Amygdala (tissue), 56 donors: ENCODE measurements around the gene CLIP1.

ENCODE experiments used
- DNase-seq, 56 donors: peaks; one replicate each; lab custom pipeline; 2025; lab: John Stamatoyannopoulos, UW

The CLIP1 gene

DNA sequence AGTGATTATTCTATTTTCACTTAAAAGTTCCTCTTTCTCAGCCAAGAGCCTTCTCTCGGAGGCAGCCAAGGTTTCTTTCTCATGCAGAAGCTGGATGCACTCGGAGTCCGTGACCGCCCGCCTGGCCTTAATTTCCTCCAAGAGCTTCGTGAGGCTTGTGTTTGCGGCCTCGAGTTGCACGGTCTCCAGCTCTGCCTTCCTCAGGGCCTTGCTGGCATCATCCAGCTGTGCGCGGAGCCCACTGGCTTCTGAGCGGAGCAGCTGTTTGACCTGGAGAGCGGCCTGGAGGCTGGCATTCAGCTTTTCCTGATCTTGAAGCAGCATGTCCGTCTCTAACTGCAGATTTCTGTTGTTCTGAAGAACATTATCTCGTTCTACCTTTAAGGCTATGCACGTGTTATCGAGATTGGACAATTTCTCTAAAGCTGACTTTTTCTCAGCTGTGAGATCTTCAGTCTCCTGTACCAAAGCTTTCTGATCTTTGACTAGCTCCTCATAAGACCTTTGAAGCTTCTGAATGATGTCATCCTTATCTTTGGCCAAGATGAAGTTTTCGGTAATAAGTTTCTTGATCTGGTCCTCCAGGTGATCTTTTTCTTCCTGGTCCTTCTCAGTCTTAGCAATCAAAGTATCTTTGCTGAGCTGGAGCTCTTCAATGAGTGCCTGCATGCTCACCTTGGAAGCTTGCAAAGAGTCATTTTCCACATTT is 99.0 kb downstream of the CLIP1 start:
- peak in 2 of 56 donors; percentile 5 to 10 for DNase-seq

DNA sequence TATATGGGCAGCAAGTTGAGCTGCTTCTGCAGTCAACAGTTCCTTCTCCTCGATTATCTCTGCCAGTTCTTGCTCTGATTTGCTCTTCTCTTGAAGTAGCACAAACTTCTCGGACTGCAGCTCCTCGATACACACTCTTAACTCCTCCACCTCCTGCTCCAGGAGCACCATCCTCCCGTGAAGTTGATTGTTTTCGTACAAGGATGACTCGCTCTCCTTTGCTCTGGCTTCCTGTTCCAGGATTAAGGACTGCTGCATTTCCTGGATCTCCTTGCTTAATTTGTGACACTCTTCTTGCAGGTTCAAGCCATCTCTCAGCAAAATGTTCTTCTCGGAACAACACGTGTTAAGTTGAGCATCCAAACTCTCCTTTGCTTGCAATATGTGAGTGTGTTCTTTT is 100.0 kb downstream of the CLIP1 start:
- no peak for DNase-seq

DNA sequence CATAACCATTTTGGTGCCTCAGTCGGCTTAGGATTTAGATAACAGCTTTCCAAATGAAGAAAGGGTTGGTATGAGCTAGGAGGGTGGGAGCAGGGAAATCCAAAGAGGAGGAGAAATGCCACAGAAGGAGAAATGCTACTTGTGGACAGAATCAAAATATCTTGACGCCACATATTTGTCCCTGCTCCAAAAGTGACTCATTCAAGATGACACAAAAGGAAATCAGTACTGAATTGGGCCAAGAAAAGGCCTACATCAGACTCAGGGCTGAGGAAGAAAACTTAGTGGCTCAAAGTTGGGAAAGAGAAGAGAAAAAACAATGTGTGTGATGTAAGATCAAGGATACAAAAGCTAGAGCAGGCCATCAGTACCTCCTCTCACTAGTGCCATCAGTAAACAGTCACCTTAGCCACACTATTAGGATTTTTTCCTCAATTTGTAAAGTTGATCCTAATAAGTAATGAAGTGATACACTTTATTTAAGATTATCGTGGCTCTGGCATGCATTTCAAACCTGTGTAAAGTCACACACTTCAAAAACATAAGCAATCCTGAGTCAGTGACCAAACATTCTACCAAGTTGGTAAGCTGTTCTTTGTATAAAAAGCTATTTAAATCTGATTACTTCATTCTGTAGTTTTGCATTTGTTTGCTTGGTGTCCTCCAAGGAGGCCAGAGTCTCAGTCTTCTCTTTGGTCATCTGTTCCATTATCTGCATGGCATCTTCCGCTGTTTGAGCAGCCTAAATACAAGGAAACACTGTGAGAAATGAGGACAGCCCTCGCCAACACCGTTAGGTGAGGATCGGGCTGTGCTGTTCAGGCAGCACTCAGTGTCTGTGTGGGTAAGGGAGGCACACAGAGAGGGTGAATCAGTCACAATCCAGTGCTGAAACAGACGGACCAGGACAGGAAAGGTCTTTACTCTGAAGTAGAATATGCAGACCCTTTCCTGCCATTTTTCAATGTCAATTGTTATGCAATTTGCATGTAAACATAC is 103.6 kb downstream of the CLIP1 start:
- DNase-seq = no peak

DNA sequence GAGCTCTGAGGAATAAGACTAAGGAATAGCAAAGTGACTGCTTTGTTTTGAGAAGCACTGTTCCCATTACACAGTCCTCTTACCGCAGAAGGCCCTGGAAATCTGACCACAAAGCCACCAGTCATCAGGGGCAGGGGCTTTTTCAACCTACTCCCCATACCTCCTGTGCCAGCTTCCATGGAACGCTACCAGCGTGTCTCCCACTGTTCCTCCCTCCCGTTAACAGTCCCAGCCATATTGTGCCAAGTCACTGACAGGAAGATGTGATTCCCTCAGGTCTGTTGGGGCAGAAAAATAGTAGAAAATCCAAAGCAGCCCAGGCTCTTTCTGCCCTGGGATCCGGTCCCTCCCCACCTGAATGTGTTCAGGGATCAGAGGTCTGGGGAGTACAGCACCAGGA is 109.5 kb downstream of the CLIP1 start:
- DNase-seq = no peak

DNA sequence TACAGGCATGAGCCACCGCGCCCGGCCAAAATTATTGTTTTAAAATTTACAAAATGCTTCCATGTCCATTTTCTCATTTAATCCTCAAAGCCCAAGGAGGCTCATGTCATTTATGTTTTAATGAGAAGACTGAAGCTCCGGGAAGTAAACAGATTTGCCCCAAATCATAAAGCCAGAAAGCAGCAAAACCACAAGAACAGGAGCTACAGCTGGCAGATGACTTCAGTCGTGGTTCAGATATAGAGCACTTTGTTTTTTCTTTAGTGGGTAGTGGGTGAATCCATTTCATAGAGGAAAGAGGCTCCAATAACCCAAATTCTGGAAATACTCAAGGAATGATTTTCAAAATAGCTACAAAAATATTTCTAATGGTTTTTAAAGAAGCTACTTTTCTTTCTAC is 110.8 kb downstream of the CLIP1 start:
- DNase-seq = no peak

DNA sequence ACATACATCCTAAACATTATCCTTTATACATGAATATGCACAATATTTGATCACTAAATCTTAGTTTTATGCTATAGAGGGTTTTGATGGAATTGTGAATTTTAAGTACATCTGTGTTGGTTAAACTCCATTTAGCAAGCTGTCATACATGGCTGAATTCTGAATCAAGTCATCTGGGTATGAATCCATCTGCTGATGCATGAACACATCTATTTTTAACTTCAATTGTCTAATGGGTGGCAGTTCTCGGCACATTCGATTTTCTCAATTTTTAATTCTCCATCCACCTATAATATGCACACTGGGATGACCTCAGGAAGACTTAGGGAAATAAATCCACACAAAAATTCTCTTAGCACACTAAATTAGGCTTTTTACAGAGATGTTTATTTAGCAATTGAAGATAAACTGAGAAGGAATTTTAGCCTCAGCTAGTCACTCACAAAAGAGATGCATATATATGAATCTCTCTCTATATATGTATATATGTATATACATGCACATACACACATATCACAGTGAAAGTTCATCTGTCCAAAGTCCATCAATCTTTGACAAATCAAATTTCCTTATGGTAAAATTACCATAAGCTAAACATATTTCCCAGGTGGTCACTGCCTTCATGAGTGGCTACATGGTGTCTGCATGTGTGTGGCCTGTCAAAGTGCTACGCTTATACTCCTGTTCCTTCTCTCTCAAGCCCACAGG is 111.7 kb downstream of the CLIP1 start:
- DNase-seq = no peak

DNA sequence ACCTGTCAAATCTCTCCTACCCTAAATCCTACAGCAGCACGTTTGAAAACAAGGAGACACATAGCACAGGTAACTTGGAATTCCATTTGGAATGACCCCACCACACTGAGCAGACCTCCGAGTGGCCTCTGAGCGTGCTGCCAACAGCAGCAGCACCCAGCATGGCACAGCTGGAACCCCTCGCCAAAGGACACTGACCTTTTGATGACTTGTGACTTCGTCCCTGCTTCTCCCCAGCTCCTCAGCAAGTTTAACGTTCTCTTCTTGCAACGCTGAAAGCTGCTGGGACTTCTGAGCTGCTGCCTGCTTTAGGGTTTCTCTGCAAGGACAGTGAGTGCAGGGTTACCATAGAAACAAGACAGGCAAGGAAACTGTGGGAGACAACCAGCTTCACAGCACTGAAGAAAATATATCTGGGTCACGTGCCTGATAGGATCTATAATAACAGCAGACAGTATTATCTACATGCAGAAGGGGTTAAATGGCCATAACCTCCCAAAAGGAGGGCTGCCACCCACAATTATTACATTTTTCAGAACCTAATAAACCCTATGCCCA is 112.8 kb downstream of the CLIP1 start:
- DNase-seq = peak in 11 of 56 donors; percentile 3 to 43 (median 18)

DNA sequence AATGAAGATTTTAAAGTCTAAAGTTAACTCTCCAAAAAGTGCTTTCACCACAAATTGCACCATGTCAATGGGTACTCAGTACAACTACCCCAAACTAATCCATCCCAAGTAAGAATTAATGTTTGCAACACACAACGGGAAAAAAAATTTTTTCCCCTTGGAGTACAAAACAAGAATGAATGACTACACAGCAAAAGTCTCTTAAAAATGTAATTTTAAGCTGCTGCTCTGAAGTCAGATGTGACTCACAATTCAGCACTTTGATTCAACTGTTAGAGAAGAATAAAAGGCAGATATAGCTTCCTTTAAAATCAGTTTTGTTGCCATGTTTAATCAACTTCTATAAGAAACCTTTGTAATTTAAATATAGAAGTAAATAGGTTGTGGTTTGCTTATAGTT is 113.7 kb downstream of the CLIP1 start:
- no peak for DNase-seq

DNA sequence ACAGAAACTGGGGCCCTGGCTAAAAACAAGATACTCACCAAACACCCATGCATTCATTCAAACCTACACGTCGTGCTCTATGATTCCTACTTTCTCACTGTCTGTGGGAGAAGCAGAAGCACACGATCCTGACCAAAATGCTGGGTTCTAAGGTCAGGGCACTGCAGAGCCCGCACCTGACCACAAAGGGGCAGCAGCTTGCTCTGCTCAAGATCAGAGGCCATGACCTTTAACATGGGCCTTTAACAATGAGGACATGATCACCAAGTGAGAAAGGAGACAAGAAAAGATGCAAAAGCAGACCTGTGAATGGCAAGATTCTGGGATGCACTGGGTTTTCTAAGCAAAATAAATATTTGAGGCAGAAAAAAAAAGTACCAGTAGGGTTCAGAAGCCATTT is 116.1 kb downstream of the CLIP1 start:
- DNase-seq = no peak

DNA sequence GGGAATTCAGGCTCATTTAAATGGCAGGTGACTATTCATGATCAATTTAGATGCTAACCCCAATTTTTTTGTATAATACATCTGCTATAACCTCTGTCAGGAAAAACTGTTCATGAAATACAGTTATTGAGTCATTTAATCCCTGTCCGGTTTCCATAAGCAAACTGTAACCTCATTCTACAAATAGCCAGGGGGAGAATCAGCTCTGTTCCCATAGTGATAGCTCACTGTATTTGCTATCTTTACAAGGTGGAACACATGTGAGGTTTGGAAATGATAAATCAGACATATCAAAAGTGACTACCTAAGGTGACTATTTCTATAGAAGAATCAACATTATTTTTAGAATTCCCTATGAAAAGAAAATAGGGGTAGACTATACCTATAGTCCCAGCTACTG is 117.5 kb downstream of the CLIP1 start:
- no peak for DNase-seq

DNA sequence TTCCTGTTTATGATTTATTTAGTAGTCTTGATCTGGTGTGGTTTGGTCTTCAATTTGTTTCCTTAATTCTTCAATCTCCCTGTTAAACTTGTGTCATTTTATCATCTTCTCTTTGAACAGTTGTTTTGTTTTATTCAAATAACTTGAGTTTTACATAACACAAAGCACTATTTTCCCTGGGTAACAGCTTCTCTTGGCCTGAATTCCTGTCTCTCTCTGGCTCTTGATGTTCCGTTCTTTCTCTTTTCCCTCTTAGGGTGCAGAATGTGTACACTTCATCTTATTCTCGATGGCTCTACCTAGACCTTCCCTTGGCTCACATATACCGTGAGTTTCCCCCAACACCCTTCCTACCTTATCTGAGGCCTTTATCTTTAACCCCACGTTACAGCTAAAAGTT is 119.4 kb downstream of the CLIP1 start:
- no peak for DNase-seq

DNA sequence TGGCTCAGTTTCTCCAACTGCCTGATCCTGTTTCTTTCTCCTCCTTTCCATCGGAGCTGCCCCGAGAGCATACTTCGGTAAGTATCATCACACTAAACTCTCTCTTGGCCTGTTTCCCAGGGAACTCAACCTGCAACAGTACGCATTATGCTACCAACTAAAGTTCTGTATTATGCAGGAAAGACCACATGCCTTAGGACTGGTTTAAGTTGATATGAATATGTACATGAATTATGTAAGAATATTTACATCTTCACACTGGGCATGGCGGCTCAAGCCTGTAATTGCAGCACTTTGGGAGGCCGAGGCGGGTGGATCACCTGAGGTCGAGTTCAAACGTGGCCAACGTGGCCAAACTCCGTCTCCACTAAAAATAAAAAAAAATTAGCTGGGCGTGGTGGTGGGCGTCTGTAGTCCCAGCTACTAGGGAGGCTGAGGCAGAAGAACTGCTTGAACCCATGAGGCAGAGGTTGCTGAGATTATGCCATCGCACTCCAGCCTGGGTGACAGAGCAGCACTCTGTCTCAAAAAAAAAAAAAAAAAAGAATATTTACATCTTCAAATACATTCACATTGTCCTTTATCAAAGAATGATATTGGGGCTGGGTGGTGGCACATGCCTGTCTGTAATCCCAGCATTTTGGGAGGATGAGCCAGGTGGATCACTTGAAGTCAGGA is 124.3 kb downstream of the CLIP1 start:
- DNase-seq = no peak

DNA sequence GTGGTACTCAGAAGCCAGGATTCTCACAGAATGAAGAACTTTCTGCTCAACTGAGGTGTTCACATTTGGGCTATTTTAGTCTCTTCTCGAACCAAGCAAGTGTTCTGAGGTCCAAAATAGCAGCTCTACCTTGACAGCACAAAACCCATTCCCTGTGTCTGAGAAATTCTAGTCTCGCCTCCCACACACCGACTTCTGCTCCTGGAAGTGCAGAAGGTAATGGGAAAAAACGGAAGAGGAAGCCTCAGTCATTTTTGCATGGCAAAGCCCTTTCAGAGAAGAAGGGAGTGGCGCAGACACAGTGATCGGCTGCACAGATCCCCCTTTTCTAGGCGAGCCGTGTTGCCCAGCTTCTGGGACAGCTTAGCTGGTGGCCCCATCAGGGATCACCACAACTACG is 125.0 kb downstream of the CLIP1 start:
- DNase-seq = peak in 3 of 56 donors; percentile 17 to 21 (median 18)

DNA sequence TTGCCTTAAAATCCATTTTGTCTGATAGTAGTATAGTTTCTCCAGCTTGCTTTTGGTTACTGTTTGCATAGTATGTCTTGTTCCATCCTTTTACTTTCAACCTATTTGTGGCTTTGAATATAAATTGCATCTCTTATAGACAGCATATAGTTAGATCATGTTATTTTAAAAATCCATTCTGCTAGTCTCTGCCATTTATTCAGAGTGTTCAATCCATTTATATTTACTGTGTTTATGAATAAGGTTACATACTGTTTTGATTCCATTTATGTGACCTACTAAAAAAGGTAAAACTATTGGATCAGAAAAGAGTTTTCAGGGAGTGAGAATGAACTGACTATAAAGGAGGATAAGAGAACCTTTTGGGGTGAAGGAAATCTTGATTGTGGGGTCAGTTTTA is 126.6 kb downstream of the CLIP1 start:
- no peak for DNase-seq

DNA sequence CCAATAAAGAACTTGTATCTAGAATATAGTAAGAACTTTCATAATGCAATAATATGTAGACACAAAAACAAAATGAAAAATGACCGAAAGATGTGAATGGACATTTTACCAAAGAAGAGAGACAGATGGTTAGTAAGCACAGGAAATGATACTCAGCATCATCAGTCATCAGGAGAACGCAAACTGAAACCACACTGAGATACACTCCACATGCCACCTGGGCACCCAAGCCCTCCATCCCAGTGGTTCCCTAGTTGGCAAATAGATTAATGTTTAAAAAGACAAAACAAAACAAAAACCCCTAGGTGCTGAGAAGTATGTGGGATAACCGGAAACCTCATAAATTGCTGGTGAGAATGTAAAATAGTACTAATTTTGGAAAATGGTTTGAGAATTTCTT is 129.4 kb downstream of the CLIP1 start:
- no peak for DNase-seq

DNA sequence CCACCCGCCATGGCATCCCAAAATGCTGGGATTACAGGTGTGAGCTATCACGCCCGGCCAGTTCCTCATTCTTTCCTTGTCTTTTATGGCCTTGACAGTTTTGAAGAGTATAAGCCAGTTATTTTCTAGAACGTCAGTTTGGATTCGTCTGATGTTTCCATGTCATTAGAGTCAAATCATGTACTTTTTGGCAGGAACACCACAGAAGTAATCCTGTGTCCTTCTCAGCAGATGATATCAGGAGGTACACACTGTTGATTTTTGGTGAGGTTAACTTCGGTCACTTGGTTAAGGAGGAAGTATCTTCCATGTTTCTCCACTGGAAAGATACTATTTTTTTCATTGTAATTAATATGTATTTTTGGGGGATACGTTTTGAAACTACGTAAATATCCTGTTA is 131.0 kb downstream of the CLIP1 start:
- no peak for DNase-seq

DNA sequence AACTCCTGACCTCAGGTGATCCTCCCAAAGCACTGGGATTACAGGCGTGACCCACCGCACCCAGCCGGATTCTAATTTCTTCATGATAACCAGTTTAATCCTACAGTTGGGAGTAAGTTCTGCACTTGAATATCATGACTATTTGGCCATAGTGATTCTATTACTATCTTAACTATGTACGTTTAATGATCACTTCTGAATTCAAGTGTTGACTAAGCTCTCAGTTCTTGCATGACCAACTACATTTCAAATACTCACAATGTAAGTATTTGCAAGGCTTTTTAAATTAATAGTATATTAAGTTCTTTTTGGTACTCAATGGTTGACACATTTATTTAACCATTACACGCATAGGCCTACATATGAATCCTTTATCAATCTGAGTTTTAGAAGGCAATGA is 138.8 kb downstream of the CLIP1 start:
- no peak for DNase-seq

DNA sequence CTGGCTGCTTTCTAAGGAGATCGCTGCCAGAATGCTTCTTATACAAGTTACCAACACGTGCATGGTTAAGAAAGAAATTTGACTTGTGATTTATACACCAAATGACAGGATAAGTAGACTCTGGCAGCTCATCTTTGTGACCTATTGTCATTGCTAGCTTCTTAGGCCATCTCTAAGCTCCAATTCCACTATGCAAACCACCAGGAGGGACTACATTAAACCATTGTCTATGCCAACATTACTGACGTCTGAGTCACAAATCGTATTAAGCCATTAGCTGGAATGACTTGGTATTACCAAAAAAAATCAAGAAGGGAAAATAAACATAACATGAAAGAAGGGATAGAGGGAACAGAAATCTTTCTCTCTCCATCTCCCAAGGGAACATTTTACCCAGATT is 140.4 kb downstream of the CLIP1 start:
- no peak for DNase-seq

DNA sequence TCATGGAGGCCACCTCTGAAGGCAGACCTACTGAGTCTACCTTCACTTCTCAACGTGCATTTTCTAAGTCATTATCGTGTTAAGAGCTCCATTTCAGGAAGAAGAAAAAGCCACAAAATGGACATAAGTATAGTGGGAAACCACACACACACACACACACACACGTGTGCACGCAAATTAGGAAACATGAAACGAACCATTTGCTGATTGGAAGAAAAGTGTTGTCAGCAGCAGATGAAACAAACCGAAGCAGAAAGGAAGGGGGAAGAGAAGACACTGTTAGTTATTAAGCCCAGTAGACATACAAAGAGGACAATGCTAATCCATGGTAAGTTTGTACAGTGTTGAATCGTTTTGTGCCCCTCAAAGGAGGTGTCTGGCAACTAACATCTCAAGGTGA is 146.2 kb downstream of the CLIP1 start:
- DNase-seq = no peak

DNA sequence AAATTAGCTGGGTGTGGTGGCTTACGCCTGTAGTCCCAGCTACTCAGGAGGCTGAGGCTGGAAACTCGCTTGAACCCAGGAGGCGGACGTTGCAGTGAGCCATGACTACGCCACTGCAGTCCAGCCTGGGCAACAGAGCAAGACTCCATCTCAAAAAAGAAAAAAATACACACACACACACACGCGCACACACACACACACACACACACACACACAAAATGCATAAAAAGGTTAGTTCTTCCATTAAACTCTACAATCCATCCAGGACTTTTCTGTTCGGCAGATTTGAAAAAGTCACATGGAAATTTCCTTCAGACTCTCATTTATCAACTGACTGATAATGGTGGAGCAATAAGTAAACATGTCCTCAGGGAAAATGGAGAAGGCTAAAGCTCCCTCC is 147.0 kb downstream of the CLIP1 start:
- DNase-seq = no peak
